DOHH2 (cell line): Measurements from ENCODE around the gene IGFLR1.
A peak's percentile ranks its signal among the peaks of the same experiment; 100 is the strongest.

Source experiments
- H3F3A ChIP-seq: fragments of 200-600 bp; sonication (generic), shearing (Covaris generic); 2 replicates; pipeline ENCODE4 v1.6.0; 2016; ENCODE audit warnings: antibody characterized with exemption, mild to moderate bottlenecking; ENCODE audit not compliant: control insufficient read depth, insufficient read depth
- H3K27ac ChIP-seq: fragments of 200-600 bp; sonication (generic); 2 replicates; pipeline ENCODE4 v1.5.1; 2014; ENCODE audit warnings: low read depth, mild to moderate bottlenecking, low read length, moderate library complexity
- H3K27me3 ChIP-seq: fragments of 200-600 bp; sonication (generic); 2 replicates; pipeline ENCODE4 v1.6.1; 2014; ENCODE audit warnings: mild to moderate bottlenecking, low read length, mixed read lengths; ENCODE audit not compliant: control insufficient read depth
- H3K36me3 ChIP-seq: fragments of 200-600 bp; sonication (generic); 2 replicates; pipeline ENCODE4 v1.6.1; 2014; ENCODE audit warnings: mild to moderate bottlenecking, low read length, moderate library complexity, mixed read lengths; ENCODE audit not compliant: control insufficient read depth
- H3K4me1 ChIP-seq: fragments of 200-600 bp; sonication (generic); 2 replicates; pipeline ENCODE4 v1.6.1; 2014; ENCODE audit warnings: mild to moderate bottlenecking, low read length, mixed read lengths; ENCODE audit not compliant: control insufficient read depth
- H3K4me2 ChIP-seq: fragments of 200-600 bp; sonication (generic); 2 replicates; pipeline ENCODE4 v1.6.0; 2014; ENCODE audit warnings: mild to moderate bottlenecking, low read length, moderate library complexity
- H3K4me3 ChIP-seq: fragments of 200-600 bp; sonication (generic); 2 replicates; pipeline ENCODE4 v1.5.1; 2014; ENCODE audit warnings: mild to moderate bottlenecking, low read length, mixed read lengths
- H3K79me2 ChIP-seq: fragments of 200-600 bp; sonication (generic); 2 replicates; pipeline ENCODE4 v1.6.1; 2014; ENCODE audit warnings: mild to moderate bottlenecking, low read length, mixed read lengths; ENCODE audit not compliant: control insufficient read depth
- H3K9me2 ChIP-seq: fragments of 200-600 bp; sonication (generic); replicated peaks from 2 replicates; pipeline ENCODE4 v1.6.1; 2014; ENCODE audit warnings: mild to moderate bottlenecking, low read length, mixed read lengths; ENCODE audit not compliant: control insufficient read depth
- H3K9me3 ChIP-seq: fragments of 200-600 bp; sonication (generic); 2 replicates; pipeline ENCODE4 v1.6.1; 2014; ENCODE audit warnings: antibody characterized with exemption, low read length, mixed read lengths; ENCODE audit not compliant: control insufficient read depth, insufficient read depth
- H4K20me1 ChIP-seq: fragments of 200-600 bp; sonication (generic); 2 replicates; pipeline ENCODE4 v1.6.0; 2014; ENCODE audit warnings: low read depth, mild to moderate bottlenecking, antibody characterized with exemption, low read length, moderate library complexity; ENCODE audit not compliant: control insufficient read depth, insufficient read depth
- EZH2phosphoT487 ChIP-seq: fragments of 200-600 bp; sonication (generic); IDR thresholded peaks from 2 replicates; pipeline ENCODE4 v1.6.1; 2017; ENCODE audit warnings: borderline replicate concordance, mild to moderate bottlenecking, antibody characterized with exemption, low read length, moderate library complexity, mixed read lengths
- TF ChIP-seq, protein P1 (sequence below): fragments of 200-600 bp; sonication (generic); IDR thresholded peaks from one replicate; pipeline ENCODE4 v1.5.1; 2014; ENCODE audit warnings: antibody characterized with exemption, mild to moderate bottlenecking, low read depth, low read length; ENCODE audit not compliant: poor library complexity, severe bottlenecking

IGFLR1 gene

DNA sequence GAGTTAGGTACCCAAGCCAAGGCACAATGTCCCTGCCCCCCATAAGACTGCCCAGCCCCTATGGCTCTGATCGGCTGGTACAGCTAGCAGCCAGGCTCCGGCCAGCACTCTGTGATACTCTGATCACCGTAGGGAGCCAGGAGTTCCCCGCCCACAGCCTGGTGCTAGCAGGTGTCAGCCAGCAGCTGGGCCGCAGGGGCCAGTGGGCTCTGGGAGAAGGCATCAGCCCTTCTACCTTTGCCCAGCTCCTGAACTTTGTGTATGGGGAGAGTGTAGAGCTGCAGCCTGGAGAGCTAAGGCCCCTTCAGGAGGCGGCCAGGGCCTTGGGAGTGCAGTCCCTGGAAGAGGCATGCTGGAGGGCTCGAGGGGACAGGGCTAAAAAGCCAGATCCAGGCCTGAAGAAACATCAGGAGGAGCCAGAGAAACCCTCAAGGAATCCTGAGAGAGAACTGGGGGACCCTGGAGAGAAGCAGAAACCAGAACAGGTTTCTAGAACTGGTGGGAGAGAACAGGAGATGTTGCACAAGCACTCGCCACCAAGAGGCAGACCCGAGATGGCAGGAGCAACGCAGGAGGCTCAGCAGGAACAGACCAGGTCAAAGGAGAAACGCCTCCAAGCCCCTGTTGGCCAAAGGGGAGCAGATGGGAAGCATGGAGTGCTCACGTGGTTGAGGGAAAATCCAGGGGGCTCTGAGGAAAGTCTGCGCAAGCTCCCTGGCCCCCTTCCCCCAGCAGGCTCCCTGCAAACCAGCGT, 27.5 kb downstream of the IGFLR1 start:
- Histone ChIP-seq H3K27ac (no peak overlapping the region), H3K4me1 (peaks cover 45% of the 10 kb centered on the region), H3F3A (no peaks in the 10 kb centered on the region), H3K27me3 (peaks cover 17% of the 10 kb centered on the region), H3K4me2 (0 out of 2 replicates have a peak overlapping the region, but pooled peaks have one; percentile 77), H3K4me3 (no peak overlapping the region), H3K36me3 (peaks cover 5% of the 10 kb centered on the region), H3K9me3 (no peaks in the 10 kb centered on the region), H4K20me1 (peaks cover 9% of the 10 kb centered on the region; the same call in 1 of the 2 replicates), H3K9me2 (no peaks in the 10 kb centered on the region), H3K79me2 (peaks cover 22% of the 10 kb centered on the region)
- TF ChIP-seq EZH2phosphoT487 = no peak
- TF ChIP-seq, protein P1, sequence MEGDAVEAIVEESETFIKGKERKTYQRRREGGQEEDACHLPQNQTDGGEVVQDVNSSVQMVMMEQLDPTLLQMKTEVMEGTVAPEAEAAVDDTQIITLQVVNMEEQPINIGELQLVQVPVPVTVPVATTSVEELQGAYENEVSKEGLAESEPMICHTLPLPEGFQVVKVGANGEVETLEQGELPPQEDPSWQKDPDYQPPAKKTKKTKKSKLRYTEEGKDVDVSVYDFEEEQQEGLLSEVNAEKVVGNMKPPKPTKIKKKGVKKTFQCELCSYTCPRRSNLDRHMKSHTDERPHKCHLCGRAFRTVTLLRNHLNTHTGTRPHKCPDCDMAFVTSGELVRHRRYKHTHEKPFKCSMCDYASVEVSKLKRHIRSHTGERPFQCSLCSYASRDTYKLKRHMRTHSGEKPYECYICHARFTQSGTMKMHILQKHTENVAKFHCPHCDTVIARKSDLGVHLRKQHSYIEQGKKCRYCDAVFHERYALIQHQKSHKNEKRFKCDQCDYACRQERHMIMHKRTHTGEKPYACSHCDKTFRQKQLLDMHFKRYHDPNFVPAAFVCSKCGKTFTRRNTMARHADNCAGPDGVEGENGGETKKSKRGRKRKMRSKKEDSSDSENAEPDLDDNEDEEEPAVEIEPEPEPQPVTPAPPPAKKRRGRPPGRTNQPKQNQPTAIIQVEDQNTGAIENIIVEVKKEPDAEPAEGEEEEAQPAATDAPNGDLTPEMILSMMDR = no peak

DNA sequence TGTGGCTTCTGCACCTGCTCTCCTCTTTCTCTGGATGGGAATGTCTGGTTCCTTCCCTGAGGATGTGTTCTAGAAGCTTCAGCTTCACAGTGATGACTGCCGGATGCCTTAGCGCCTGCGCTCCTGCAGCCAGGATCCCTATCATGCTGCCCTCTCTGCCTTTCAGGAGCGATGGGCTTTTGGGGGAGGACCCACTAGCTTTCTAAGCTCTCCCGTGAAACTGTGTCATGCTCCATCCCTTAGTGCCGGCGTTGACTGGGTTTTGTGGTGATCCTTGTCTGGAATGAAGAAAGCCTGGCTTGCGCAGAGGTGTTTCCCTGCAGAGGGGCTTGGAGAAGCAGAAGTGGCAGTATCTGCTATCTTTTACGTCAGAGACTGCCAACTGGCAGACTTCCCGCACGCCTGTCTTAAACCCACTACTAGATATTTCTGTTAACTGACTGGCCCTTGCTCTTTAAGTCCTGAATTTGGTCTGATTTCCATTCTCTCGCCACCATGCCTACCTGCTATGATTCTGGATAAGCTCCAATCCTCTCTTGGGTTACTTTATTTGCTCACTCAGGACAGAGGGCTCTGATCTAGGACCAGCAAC, 28.3 kb downstream of the IGFLR1 start:
- no peak overlapping the region for H3K4me2 ChIP-seq
- H3K36me3 ChIP-seq = no peaks in the 10 kb centered on the region
- H3K9me2 ChIP-seq = no peaks in the 10 kb centered on the region
- no peak for TF ChIP-seq EZH2phosphoT487
- TF ChIP-seq, protein P1 = no peak
- H3K4me3 ChIP-seq = no peak overlapping the region
- peaks cover 37% of the 10 kb centered on the region for H3K4me1 ChIP-seq
- H3F3A ChIP-seq = no peaks in the 10 kb centered on the region
- no peak overlapping the region for H3K27ac ChIP-seq
- H3K9me3 ChIP-seq = no peaks in the 10 kb centered on the region
- peaks cover 4% of the 10 kb centered on the region; the same call in 1 of the 2 replicates for H4K20me1 ChIP-seq
- H3K79me2 ChIP-seq = peaks cover 14% of the 10 kb centered on the region
- peaks cover 17% of the 10 kb centered on the region for H3K27me3 ChIP-seq

DNA sequence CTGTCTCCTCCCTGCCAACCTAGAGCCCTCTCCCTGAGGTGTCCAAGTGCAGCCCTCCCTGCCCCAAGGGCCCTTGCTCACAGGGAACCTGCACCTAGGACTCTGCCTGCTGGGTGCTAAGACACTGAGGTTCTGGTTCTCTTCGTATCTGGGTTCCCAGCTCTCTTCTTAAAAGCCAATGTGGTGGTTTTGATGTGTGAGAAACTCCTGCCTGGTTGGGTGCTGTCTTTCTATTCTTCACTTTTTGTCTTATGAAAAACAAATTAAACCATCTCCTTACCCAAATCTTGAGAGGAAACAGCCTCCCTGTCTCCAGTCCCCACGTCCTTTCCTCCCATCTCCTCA, 28.8 kb downstream of the IGFLR1 start:
- H3K4me2 ChIP-seq = no peak overlapping the region

More for the DNA sequence above, 28.8 kb downstream of the IGFLR1 start:
- peaks cover 18% of the 10 kb centered on the region for H3K27me3 ChIP-seq
- H3K9me2 ChIP-seq = no peaks in the 10 kb centered on the region
- H3K4me3 ChIP-seq = no peak overlapping the region
- H3K27ac ChIP-seq = no peak overlapping the region
- peaks cover 9% of the 10 kb centered on the region for H3K79me2 ChIP-seq
- H4K20me1 ChIP-seq = peaks cover under 1% of the 10 kb centered on the region; the same call in 1 of the 2 replicates
- TF ChIP-seq, protein P1 = no peak
- no peak for TF ChIP-seq EZH2phosphoT487
- H3F3A ChIP-seq = no peaks in the 10 kb centered on the region
- no peaks in the 10 kb centered on the region for H3K36me3 ChIP-seq
- H3K4me1 ChIP-seq = peaks cover 35% of the 10 kb centered on the region
- H3K9me3 ChIP-seq = no peaks in the 10 kb centered on the region
